NCI-H1436 treated with DMSO at 0.1 percent for 48 hours (cell line): Measurements from ENCODE around the gene UVRAG.

Experiments
- DNase-seq: peaks from one replicate; lab custom pipeline; 2025; lab: John Stamatoyannopoulos, UW

Gene UVRAG

DNA sequence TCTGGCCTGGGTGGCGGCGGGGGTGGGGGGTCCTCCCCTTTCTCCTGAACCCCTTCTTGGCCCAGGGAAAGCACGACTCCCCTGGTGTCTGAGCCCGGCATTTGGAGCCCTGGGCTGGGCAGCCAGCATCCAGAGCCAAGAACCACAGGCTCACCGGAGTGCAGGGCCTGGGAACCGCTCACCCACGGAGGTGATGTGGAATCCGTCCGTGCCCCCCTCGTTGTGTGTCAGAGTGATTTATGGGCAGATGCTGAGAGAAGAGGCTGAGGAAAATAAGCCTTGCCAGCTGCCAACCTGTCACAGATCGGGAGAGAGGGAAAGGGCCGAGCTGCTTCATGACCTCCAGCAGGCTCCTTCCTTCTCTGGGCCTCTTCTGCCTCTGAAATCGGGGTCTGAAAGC is 357.6 kb downstream of the UVRAG start:
- no peak for DNase-seq

DNA sequence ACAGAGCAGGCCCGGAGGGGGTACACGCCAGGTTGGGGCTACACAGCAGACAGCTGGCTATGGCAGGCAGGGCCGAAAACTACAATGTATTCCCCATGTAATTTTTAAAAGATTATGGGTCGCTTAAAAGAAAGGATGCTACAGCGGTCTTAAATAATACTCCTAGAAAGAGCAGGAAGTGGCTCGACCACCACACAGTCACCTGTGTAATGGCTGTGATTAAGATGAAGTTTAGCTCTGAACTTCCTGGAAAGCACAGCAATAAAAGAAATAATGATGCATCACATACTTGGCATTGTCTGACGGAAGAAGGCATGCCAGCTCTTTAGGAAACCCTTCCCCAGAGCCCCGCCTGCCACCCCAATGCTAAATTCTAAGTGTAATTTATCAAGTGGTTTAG is 358.7 kb downstream of the UVRAG start:
- no peak for DNase-seq

DNA sequence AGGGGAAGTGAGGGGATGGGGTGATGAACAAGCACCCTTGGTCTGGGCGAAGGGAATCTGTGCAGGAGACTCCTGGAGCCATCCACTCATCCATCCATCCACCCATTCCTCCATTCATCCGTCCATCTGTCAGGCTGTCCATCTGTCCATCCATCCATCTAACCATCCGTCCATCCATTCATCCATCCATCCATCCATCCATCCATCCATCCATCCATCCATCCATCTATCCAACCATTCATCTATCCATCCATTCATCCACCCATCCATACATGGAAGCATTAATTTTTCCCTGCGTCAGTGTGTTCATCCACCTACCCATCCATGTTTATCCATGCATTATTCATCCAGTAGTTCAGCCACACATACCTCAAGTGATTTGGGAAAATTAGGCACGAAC is 359.3 kb downstream of the UVRAG start:
- DNase-seq, result no peak

DNA sequence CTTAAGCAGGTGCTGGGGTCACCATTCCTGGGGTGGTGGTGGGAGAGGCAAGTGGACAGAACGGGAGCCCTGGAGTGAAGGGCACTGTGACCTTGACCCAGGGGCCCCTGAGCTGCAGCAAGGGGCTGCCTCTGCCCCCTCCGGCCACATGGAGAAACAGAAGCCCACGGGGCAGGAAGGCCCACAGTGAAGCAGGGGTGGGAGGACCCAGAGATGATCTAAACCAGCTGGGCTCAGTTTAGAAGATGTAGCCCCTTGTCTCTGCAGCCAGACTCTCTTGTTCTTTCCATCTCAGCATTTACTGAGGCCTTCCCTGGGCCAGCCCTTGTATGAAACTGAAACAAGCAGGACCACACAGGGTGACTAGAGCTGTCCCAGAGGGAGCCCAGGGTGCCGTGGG is 360.8 kb downstream of the UVRAG start:
- DNase-seq, result no peak

DNA sequence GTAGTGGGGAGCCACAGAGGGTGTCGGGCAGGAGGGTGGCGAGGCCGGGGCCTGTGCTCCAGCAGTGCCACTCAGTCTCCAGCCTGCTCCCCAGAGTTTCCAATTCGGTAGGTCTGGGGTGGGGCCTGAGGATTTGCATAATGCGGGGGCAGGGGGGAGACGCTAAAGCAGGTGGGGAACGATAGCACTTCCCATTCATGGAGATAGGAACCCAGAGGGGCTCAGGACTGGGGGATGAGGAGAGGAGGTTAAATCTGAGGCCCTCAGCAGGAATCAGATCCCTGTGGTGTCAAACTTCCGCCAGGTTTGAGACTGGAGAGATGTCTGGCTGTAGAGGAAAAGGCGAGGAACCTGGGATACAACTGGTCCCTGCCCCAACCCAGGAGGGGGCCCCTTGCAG is 361.5 kb downstream of the UVRAG start:
- no peak for DNase-seq

DNA sequence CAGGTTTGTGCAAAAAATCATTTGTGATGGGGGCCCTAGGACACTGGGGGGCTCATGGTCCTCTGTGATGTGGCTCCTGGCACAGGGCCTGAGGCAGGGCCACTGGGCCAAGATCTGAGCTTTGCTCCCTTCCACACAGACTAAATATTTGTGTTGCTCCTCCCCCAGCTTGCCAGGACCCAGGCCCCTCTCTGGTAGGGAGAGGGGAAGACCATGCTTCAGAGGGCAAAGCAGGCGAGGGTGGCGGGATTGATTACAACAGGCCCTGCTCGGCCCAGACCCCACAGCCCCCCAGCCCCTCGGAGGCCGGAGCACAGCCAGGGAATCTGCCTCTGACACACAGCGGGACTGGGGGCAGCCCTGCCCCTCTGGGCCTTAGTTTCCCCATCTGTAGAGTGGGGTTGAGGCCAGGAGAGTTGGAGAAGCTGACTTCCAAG is 362.3 kb downstream of the UVRAG start:
- DNase-seq, result no peak

DNA sequence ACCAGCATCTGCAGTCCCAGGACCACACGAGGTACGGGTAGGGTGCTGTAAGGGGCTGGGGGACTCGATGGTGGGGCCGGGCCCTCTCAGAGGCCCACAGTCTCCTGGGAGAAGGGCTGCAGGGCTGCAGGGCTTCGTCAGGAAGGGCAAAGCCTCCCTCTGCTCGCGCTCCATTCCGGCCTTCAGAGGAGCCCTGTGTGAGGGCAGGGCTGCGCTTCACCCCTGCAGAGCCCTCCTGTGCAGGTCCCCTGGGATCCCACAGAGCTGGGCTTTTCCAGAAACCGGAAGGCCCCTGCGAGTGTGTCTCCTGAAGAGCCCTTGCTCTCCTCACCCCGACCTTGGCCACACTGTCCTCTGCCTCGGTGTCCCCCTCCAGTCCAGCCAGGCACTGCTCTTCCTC is 364.1 kb downstream of the UVRAG start:
- no peak for DNase-seq

DNA sequence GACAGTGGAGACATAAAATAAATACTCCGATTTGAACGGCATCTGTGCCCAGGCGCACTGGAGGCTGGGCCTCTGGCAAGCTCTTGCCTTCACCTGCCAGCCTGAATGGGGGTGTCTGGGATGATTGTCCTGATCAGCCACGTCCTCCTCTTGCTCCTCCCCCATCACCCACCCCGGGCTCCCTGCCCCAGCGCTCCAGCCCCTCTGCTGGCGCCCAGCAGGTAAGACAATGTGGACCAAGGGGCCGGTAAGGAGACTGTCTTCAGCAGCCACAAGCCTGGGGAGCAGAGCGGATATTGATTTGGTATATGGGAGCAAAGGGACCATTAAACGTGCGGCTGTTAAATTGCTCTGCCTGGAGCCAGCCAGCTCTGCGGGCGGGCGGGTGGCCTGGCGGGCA is 366.4 kb downstream of the UVRAG start:
- DNase-seq, result no peak

DNA sequence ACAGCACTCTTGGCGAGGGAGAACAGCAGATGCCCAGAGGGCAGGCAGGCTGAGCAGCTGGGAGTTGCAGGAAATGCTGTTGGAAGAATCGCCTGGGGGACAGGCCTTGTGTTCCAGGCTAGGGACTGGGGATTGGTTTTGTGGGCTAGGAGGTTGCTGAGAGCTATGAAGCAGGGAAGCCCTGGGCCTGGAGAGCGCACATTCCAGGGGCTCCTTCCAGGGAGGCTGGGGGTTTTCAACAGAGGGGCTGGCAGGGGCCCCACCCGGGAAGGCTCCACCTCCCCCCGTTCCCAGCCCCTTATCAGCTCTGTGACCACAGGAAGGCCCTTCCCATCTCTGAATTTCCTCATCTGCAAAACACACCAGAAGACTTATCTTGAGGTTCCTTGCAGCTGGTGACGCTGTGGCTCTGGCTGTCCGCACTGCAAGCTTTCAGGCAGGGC is 369.6 kb downstream of the UVRAG start:
- DNase-seq, result no peak

DNA sequence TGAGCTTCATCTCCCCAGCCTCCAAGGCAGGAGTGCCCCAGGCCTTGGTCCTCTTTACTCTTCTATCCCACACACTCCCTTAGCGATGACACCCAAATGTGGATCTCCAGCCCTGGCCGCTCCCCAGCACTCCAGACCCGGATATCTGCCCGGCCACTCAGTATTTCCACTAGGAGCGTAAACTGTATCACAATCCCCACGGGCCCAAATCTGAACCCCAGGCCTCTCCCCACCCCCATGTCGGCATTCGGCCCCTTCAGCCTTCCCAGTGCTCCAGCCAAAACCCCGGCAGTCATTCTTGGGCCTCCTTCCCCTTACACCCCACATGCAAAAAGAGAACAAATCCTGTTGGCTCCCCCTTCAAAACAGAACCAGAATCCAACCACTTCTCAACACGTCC is 370.5 kb downstream of the UVRAG start:
- DNase-seq, result no peak

DNA sequence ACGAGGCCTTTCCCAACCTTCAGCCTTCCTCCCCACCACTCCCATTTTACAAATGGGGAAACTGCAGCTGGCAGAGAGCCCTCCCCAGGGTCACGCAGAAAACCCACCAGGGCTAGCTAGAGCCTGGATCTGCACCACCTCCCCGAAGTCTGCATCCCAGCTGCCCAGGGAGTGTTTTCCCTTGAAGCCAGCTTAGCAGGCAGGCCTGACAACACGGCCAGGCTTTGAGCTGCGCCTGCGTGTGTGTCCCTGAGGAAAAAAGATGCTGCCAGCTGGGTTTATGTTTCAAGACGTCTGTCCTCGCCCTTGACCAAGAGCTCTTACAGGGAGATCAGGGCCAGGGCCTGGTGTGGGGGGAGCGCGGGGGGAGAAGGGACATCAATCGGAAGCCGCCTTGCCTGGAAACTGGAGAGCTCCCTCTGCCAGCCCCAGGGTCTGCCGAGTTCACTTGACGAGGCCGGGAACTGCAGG is 371.0 kb downstream of the UVRAG start:
- DNase-seq, result no peak

DNA sequence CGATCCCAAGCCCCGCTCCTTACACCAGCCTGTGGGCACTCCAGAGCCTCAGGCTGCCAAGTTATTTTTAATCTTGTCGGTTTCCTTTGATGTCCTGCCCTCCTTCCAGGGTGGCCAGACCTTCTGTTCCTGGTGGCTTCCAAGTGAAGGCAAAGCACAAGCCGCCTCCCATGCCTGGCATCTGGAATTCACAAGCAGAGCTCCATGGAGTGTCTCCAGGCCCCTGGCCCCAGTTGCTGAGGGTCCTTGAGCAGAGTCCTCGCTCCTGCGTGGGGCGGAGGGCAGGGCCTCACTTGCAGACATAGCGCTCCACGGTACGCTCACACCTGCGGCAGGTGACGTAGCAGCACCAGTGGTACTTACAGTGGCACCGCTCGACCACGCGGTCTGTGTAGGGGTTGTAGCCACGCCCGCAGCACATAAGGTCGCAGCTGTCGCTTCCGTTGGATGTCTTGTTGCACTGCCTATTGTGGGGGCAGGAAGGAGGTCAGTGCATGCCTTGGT is 371.8 kb downstream of the UVRAG start:
- DNase-seq, result no peak

DNA sequence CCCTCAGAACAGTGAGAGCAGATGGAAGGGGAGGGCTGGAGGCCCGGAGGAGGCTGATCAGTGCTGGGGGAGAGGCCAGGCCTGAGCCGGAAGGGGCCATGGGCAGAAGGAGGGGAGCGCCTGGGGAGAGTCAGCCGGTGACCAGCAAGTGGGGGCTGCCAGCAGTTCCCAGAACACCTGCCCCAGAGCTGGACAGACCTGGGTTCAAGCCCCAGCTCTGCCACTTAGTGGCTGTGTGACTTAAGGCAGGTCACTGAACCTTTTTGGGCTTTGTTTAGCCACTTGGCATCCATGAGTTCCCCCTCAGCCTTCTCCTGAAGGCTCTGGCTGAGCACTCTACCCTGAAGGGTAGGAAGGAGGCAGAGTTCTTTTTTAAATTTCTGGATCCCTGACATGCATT is 373.9 kb downstream of the UVRAG start:
- no peak for DNase-seq

DNA sequence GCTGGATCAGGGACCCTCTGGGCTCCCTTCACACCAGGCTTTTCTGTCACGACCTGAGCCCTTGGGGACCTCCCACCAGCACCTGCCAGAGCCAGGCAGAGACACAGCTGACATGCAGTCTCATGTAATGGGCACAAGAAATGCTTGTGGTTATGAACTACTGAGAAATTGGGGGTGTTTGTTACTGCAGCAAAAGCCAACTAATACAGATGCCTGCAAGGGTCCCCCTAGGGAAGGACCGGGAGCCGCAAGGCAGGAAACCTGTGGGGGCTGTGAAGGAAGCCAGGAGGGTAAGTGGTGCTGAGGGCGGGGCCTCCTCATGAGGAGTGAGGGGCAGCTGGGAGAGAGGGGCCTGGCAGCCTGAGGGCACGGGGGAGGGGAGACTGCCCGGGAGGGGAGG is 374.7 kb downstream of the UVRAG start:
- no peak for DNase-seq

DNA sequence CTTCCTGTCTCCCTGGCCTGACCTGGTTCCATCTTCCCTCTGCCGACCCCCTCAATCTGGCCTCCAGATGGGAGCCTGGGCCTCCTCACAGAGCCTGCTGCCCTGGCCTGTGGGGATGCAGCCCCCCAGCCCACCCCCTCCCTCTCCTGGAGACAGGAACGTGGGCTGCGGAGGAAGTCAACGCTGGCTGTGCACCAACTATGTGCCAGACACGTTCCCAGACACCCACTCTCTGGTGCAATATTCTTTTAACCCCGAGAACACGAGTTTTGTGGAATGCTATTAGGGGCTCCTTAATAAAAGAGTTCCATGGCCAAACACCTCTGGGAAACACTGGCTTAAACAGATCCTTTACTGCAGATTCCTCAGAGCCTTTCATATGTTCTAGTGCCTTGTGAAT is 375.4 kb downstream of the UVRAG start:
- no peak for DNase-seq
